ENCODE measurements around the gene CPM.

DNA sequence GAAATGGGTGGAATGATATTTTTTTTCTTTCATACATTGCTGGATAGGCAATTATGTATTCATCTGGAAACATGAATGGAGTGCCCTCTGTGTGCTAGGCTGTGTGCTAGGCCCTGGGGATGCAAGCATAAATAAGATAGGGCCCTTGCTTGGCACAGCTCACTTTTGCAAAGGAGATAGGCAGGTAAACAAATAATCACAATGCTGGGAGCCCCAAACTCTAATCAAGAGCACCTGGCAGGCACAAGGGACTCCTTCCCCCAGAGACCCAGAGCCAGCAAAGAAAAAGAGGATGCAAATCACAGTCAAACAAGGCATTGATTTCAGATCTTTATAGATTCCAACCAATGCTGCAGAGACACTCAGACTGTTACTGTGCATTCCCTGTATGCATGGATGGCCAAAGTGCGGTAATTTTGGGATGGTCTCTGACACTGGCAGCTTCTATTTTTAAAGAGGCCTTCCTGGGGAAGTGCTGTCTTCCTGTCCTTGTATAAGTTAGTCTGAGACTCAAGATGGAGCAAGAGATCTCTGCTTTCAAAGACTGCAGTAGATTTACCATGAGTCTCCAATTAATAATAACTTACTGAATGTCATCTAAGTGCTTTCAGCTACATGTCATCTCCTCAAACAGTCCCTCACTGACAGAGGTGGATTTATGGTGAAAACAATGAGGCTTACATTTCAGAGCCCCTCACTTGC is 45.1 kb upstream of the CPM start:
- TF ChIP-seq ESRRG (CRISPR knock-in tag; IDR thresholded peaks at IDR 0.05) (no peak), ZFP3 (CRISPR knock-in tag; IDR thresholded peaks at IDR 0.05) (no peak), RARB (CRISPR knock-in tag; IDR thresholded peaks at IDR 0.05) (no peak)
- TF ChIP-seq, protein P1, sequence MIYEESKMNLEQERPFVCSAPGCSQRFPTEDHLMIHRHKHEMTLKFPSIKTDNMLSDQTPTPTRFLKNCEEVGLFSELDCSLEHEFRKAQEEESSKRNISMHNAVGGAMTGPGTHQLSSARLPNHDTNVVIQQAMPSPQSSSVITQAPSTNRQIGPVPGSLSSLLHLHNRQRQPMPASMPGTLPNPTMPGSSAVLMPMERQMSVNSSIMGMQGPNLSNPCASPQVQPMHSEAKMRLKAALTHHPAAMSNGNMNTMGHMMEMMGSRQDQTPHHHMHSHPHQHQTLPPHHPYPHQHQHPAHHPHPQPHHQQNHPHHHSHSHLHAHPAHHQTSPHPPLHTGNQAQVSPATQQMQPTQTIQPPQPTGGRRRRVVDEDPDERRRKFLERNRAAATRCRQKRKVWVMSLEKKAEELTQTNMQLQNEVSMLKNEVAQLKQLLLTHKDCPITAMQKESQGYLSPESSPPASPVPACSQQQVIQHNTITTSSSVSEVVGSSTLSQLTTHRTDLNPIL (CRISPR knock-in tag; IDR thresholded peaks at IDR 0.05; ENCODE audit: low read depth): no peak
- TF ChIP-seq, protein P2, sequence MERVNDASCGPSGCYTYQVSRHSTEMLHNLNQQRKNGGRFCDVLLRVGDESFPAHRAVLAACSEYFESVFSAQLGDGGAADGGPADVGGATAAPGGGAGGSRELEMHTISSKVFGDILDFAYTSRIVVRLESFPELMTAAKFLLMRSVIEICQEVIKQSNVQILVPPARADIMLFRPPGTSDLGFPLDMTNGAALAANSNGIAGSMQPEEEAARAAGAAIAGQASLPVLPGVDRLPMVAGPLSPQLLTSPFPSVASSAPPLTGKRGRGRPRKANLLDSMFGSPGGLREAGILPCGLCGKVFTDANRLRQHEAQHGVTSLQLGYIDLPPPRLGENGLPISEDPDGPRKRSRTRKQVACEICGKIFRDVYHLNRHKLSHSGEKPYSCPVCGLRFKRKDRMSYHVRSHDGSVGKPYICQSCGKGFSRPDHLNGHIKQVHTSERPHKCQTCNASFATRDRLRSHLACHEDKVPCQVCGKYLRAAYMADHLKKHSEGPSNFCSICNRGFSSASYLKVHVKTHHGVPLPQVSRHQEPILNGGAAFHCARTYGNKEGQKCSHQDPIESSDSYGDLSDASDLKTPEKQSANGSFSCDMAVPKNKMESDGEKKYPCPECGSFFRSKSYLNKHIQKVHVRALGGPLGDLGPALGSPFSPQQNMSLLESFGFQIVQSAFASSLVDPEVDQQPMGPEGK (CRISPR knock-in tag; IDR thresholded peaks at IDR 0.05; ENCODE audit: borderline replicate concordance): no peak
